AG04450 (cell line): ENCODE data around the gene MON2. TPM values are rescaled to one million over a fixed set of nuclear protein-coding genes. Genes with fewer than 3 reads are reported as not detected.

Experiments
- CTCF ChIA-PET: fragments of 300-600, 350-600 bp; formaldehyde crosslinking; extraction: SDS; loops from one replicate; lab custom pipeline; 2022; ENCODE audit warnings: antibody characterized with exemption, inconsistent platforms; lab: Charles Lee
- POLR2A ChIA-PET: fragments of 350-600 bp; formaldehyde crosslinking; extraction: SDS; loops from one replicate; lab custom pipeline; 2021; ENCODE audit warnings: antibody characterized with exemption, inconsistent platforms; lab: Yijun Ruan, JAX
- DNase-seq: peaks from one replicate; pipeline ENCODE4 v3.0.0-alpha.2; 2011; ENCODE audit warnings: low read depth, low spot score
- H3K27ac ChIP-seq: one replicate; pipeline ENCODE4 v1.5.1; 2012; ENCODE audit warnings: low read depth, low read length, control low read depth
- H3K27me3 ChIP-seq: one replicate; pipeline ENCODE4 v1.6.0; 2012; ENCODE audit warnings: low read length; ENCODE audit not compliant: control insufficient read depth, insufficient read depth
- H3K4me3 ChIP-seq: 2 replicates; pipeline ENCODE4 v1.5.1; 2011; ENCODE audit warnings: mild to moderate bottlenecking, low read depth, low read length, control low read depth
- H3K9me3 ChIP-seq: 2 replicates; pipeline ENCODE4 v1.5.1; 2012; ENCODE audit warnings: low read length; ENCODE audit not compliant: control insufficient read depth, insufficient read depth
- CTCF ChIP-seq: IDR thresholded peaks from 2 replicates; pipeline ENCODE4 v1.5.1; 2011; ENCODE audit warnings: low read depth, low read length, control low read depth, inconsistent platforms
- polyA plus RNA-seq: library from polyadenylated mRNA; depleted of rRNA; stranded (reverse); fragments of >200 nt; gene quantifications from 2 replicates; pipeline ENCODE4 v1.2.3, GENCODE V29; 2011

Gene MON2
- polyA plus RNA-seq, 1 experiment: 24.2 TPM

GRCh38 chr12:62622177-62622576 is 155.6 kb downstream of the MON2 start:
- CTCF ChIA-PET: no interaction called here
- H3K9me3 ChIP-seq: no peaks in the 10 kb centered on the region; the same call in 1 of the 2 replicates
- H3K27me3 ChIP-seq: no peaks in the 10 kb centered on the region
- TF ChIP-seq CTCF: no peak
- no peak overlapping the region for H3K27ac ChIP-seq
- no peak for DNase-seq
- POLR2A ChIA-PET: no interaction called here
- H3K4me3 ChIP-seq: no peak overlapping the region

GRCh38 chr12:62625228-62625627 is 158.6 kb downstream of the MON2 start:
- ChIA-PET POLR2A (interaction anchor here (0.7 kb wide), 2 partner anchors 22 to 1214 kb away, joined by 3 read pairs; no protein-coding TSS in a partner anchor), CTCF (no interaction called here)
- TF ChIP-seq CTCF: no peak
- H3K27me3 ChIP-seq: no peaks in the 10 kb centered on the region
- DNase-seq: no peak
- no peaks in the 10 kb centered on the region; the same call in 1 of the 2 replicates for H3K9me3 ChIP-seq
- H3K4me3 ChIP-seq: no peak overlapping the region
- no peak overlapping the region for H3K27ac ChIP-seq

- TF ChIP-seq CTCF: no peak
- POLR2A ChIA-PET: no interaction called here
- Histone ChIP-seq H3K27me3 (no peaks in the 10 kb centered on the region), H3K4me3 (no peak overlapping the region), H3K27ac (no peak overlapping the region), H3K9me3 (no peaks in the 10 kb centered on the region; the same call in 1 of the 2 replicates)
- CTCF ChIA-PET: interaction anchor here (1.0 kb wide), 1 partner anchor 168 kb away, joined by 3 read pairs; no protein-coding TSS in a partner anchor
- DNase-seq: no peak
Measured at GRCh38 chr12:62627181-62627580, 160.6 kb downstream of the MON2 start.

- Histone ChIP-seq H3K27ac (no peak overlapping the region), H3K4me3 (no peak overlapping the region), H3K9me3 (peaks cover 2% of the 10 kb centered on the region; the same call in 1 of the 2 replicates), H3K27me3 (no peaks in the 10 kb centered on the region)
- ChIA-PET CTCF (no interaction called here), POLR2A (interaction anchor here (0.6 kb wide), 1 partner anchor 23 kb away, joined by 3 read pairs; no protein-coding TSS in a partner anchor)
- DNase-seq: no peak
- no peak for TF ChIP-seq CTCF
Measured at GRCh38 chr12:62629413-62629812, 162.8 kb downstream of the MON2 start.

GRCh38 chr12:62629971-62630739 is 163.5 kb downstream of the MON2 start:
- DNase-seq: no peak
- CTCF ChIA-PET: no interaction called here
- Histone ChIP-seq H3K27me3 (no peaks in the 10 kb centered on the region), H3K9me3 (peaks cover 2% of the 10 kb centered on the region; the same call in 1 of the 2 replicates), H3K4me3 (no peak overlapping the region), H3K27ac (no peak overlapping the region)
- TF ChIP-seq CTCF: no peak
- POLR2A ChIA-PET: interaction anchor here (0.6 kb wide), 1 partner anchor 23 kb away, joined by 3 read pairs; no protein-coding TSS in a partner anchor
